Common myeloid progenitor, CD34-positive (primary cell): Measurements from ENCODE around the gene SENP2.
A peak's percentile ranks its signal among the peaks of the same experiment; 100 is the strongest.

Source experiments
- CTCF ChIA-PET: fragments of 350-600 bp; sonication (Branson Sonifier 250); formaldehyde crosslinking; loops from one replicate; lab custom pipeline; 2021; ENCODE audit warnings: antibody characterized with exemption; lab: Charles Lee
- POLR2A ChIA-PET: fragments of 350-600 bp; sonication (Branson Sonifier 250); formaldehyde crosslinking; loops from one replicate; lab custom pipeline; 2021; ENCODE audit warnings: antibody characterized with exemption; lab: Charles Lee
- DNase-seq, 3 donors: peaks; one replicate each; pipeline versions ENCODE4 v3.0.0 to v3.0.0-alpha.2; 2013
- H3K27ac ChIP-seq, 2 experiments: 1 replicate in 1 of 2; 2 replicates in 1 of 2; pipeline ENCODE4 v1.7.0; 2013; ENCODE audit warnings: inconsistent platforms in 2 of 2, low read length in 2 of 2, mild to moderate bottlenecking in 2 of 2, low read depth in 1 of 2, moderate library complexity in 1 of 2; ENCODE audit not compliant: severe bottlenecking in 2 of 2, insufficient read depth in 1 of 2, poor library complexity in 1 of 2
- H3K27me3 ChIP-seq, 5 experiments: replicated peaks in 2 of 5; 1 replicate in 3 of 5; 2 replicates in 2 of 5; pipeline versions ENCODE4 v1.6.1 to v1.7.0; 2013; ENCODE audit warnings: low read length in 4 of 5, mild to moderate bottlenecking in 2 of 5, moderate library complexity in 2 of 5, inconsistent platforms in 1 of 5; ENCODE audit not compliant: insufficient read depth in 5 of 5, control insufficient read depth in 4 of 5
- H3K36me3 ChIP-seq, 4 experiments: 1 replicate in 2 of 4; 2 replicates in 2 of 4; pipeline versions ENCODE4 v1.6.1 to v1.7.0; 2013; ENCODE audit warnings: low read length in 3 of 4, control low read depth in 1 of 4, mild to moderate bottlenecking in 1 of 4; ENCODE audit not compliant: control insufficient read depth in 4 of 4, insufficient read depth in 4 of 4
- H3K4me1 ChIP-seq, 4 experiments: 1 replicate in 3 of 4; 2 replicates in 1 of 4; pipeline versions ENCODE4 v1.6.1 to v1.7.1; 2013; ENCODE audit warnings: low read length in 3 of 4, mild to moderate bottlenecking in 3 of 4, control low read depth in 1 of 4, inconsistent platforms in 1 of 4, moderate library complexity in 1 of 4; ENCODE audit not compliant: control insufficient read depth in 4 of 4, insufficient read depth in 4 of 4; ENCODE audit errors: control extremely low read depth in 1 of 4
- H3K4me3 ChIP-seq, 7 experiments: 1 replicate in 4 of 7; 2 replicates in 3 of 7; pipeline versions ENCODE4 v1.5.1 to v1.7.0; 2013; ENCODE audit warnings: mild to moderate bottlenecking in 7 of 7, low read length in 6 of 7, moderate library complexity in 6 of 7, inconsistent platforms in 2 of 7, low read depth in 2 of 7, control low read depth in 1 of 7; ENCODE audit not compliant: insufficient read depth in 4 of 7, control insufficient read depth in 1 of 7; ENCODE audit errors: extremely low read depth in 1 of 7
- H3K9me3 ChIP-seq, 5 experiments: 1 replicate in 4 of 5; 2 replicates in 1 of 5; pipeline versions ENCODE4 v1.6.1 to v1.7.1; 2013; ENCODE audit warnings: low read length in 4 of 5, mild to moderate bottlenecking in 2 of 5, inconsistent platforms in 1 of 5, low read depth in 1 of 5, moderate library complexity in 1 of 5; ENCODE audit not compliant: control insufficient read depth in 4 of 5, insufficient read depth in 2 of 5; ENCODE audit errors: control extremely low read depth in 1 of 5
- WGBS: methylation state at CpG from one replicate; pipeline ENCODE4 v1.1.5; 2013; ENCODE audit not compliant: insufficient coverage; 5-methylcytosine and 5-hydroxymethylcytosine counted together

The SENP2 gene

GRCh38 chr3:185661772-185662171 lies 75.7 kb downstream of the SENP2 start:
- WGBS, result 95% methylated on average over 4 of the region's 4 CpGs
- Histone ChIP-seq H3K4me3 (no peak overlapping the region), H3K27me3 (no peaks in the 10 kb centered on the region), H3K36me3 (peaks cover 3 to 52% (median 28%) of the 10 kb centered on the region in 4 experiments), H3K4me1 (peaks cover 0 to 4% (median 0%) of the 10 kb centered on the region in 4 experiments), H3K27ac (no peak overlapping the region), H3K9me3 (peaks cover 0 to 4% (median 0%) of the 10 kb centered on the region in 5 experiments)
- ChIA-PET POLR2A (no interaction called here), CTCF (interaction anchor here (1.0 to 5.3 kb wide), 12 partner anchors 11 to 317 kb away, joined by 3 to 50 read pairs (median 15); no protein-coding TSS in a partner anchor)
- DNase-seq, result no peak

- H3K4me1 ChIP-seq, result peaks cover 0 to 4% (median 0%) of the 10 kb centered on the region in 4 experiments
Measured at GRCh38 chr3:185663929-185664328, 77.8 kb downstream of the SENP2 start.

DNA sequence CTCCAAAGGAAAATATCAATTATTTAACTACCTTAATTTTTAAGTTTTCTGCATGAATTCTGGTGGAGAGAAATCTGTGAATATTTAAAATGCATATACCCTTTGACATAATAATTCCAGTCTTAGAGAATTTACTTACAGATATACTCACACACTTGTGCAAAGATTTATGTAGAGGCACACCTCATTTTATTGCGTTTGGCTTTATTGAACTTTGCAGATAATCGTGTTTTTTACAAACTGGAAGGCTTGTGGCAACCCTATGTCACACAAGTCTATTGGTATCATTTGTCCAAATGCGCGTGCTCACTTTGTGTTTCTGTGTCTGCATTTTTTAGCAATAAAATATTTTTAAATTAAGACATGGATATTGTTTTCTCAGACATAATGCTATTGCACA lies 81.5 kb downstream of the SENP2 start:
- Histone ChIP-seq H3K27me3 (no peaks in the 10 kb centered on the region), H3K27ac (no peak overlapping the region), H3K4me3 (no peak overlapping the region), H3K9me3 (peaks cover 0 to 4% (median 0%) of the 10 kb centered on the region in 5 experiments), H3K4me1 (no peaks in the 10 kb centered on the region), H3K36me3 (peaks cover 17 to 76% (median 25%) of the 10 kb centered on the region in 4 experiments)
- no CpG with 5 or more reads among the region's 4 CpGs for WGBS
- ChIA-PET CTCF (no interaction called here), POLR2A (no interaction called here)
- DNase-seq, result no peak

More at GRCh38 chr3:185663929-185664328, 77.8 kb downstream of the SENP2 start:
- DNase-seq, result no peak
- Histone ChIP-seq H3K36me3 (peaks cover 4 to 49% (median 14%) of the 10 kb centered on the region in 4 experiments), H3K27me3 (no peaks in the 10 kb centered on the region), H3K4me3 (no peak overlapping the region), H3K27ac (no peak overlapping the region), H3K9me3 (peaks cover 0 to 4% (median 0%) of the 10 kb centered on the region in 5 experiments)
- CTCF ChIA-PET, result interaction anchor here (0.9 to 2.0 kb wide), 4 partner anchors 11 to 263 kb away, joined by 3 to 5 read pairs (median 4); no protein-coding TSS in a partner anchor
- POLR2A ChIA-PET, result interaction anchor here (0.7 kb wide), 1 partner anchor 159 kb away, joined by 3 read pairs; no protein-coding TSS in a partner anchor
- 98% methylated on average over 5 of the region's 5 CpGs for WGBS

GRCh38 chr3:185677146-185677829 lies 91.2 kb downstream of the SENP2 start:
- WGBS, result 100% methylated on average over 1 of the region's 1 CpG

DNA sequence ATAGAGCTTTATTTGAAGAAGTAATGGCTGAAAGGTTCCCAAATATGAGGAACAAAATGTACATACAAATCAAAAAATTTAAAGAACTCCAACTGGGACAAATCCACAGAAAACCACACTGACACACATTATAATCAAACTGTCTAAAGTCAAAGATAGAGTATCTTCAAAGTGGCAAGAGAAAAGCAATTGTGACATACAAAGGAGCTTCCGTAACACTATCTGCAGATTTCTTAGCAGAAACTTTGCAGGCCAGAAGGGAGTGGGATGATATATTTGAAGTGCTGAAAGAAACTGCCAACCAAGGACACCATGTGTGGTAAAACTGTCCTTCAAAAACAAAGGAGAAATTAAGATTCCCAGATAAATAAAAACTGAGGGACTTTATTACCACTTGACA lies 91.9 kb downstream of the SENP2 start:
- WGBS, result 82% methylated on average over 1 of the region's 1 CpG
- DNase-seq, result no peak
- Histone ChIP-seq H3K27me3 (no peaks in the 10 kb centered on the region), H3K4me3 (no peak overlapping the region), H3K9me3 (peaks cover 0 to 18% (median 2%) of the 10 kb centered on the region in 5 experiments), H3K27ac (no peak overlapping the region), H3K36me3 (peaks cover 31 to 68% (median 42%) of the 10 kb centered on the region in 4 experiments), H3K4me1 (no peaks in the 10 kb centered on the region)
- CTCF ChIA-PET, result interaction anchor here (0.7 to 3.2 kb wide), 15 partner anchors 10 to 265 kb away, joined by 3 to 27 read pairs (median 5); no protein-coding TSS in a partner anchor
- POLR2A ChIA-PET, result interaction anchor here (0.6 kb wide), 1 partner anchor 146 kb away, joined by 3 read pairs; no protein-coding TSS in a partner anchor

More at GRCh38 chr3:185677146-185677829, 91.2 kb downstream of the SENP2 start:
- H3K27me3 ChIP-seq, result no peaks in the 10 kb centered on the region
- no peaks in the 10 kb centered on the region for H3K4me1 ChIP-seq
- peaks cover 0 to 12% (median 0%) of the 10 kb centered on the region in 5 experiments for H3K9me3 ChIP-seq
- POLR2A ChIA-PET, result no interaction called here
- H3K4me3 ChIP-seq, result no peak overlapping the region
- peak; percentile 53 to 76 (median 69) for DNase-seq
- H3K27ac ChIP-seq, result no peak overlapping the region
- CTCF ChIA-PET, result interaction anchor here (0.6 to 3.2 kb wide), 17 partner anchors 10 to 319 kb away, joined by 3 to 27 read pairs (median 5); partner anchors contain the start of gene IGF2BP2
- H3K36me3 ChIP-seq, result peaks cover 31 to 68% (median 42%) of the 10 kb centered on the region in 4 experiments

GRCh38 chr3:185680231-185680630 lies 94.1 kb downstream of the SENP2 start:
- Histone ChIP-seq H3K27ac (no peak overlapping the region), H3K27me3 (no peaks in the 10 kb centered on the region), H3K9me3 (peaks cover 0 to 18% (median 2%) of the 10 kb centered on the region in 5 experiments), H3K4me1 (no peaks in the 10 kb centered on the region), H3K36me3 (peaks cover 25 to 66% (median 38%) of the 10 kb centered on the region in 4 experiments), H3K4me3 (no peak overlapping the region)
- no peak for DNase-seq
- ChIA-PET CTCF (interaction anchor here (1.1 to 1.6 kb wide), 2 partner anchors 17 to 20 kb away, joined by 3 to 4 read pairs; no protein-coding TSS in a partner anchor), POLR2A (no interaction called here)
- 100% methylated on average over 3 of the region's 4 CpGs for WGBS
